Left colon (tissue), 2 donors: ENCODE data around the gene SLC25A45. TPM values are rescaled to one million over a fixed set of nuclear protein-coding genes. Genes with fewer than 3 reads are reported as not detected.
"Not testable (repeated sequence)": the region's sequence is repeated elsewhere in the genome, so short reads cannot be mapped to it uniquely, and the experiment has no call there.

ENCODE experiments used
- ATAC-seq: fragments of 200-7000 bp; cut with Tn5 transposase; one replicate; pipeline ENCODE4 v1.9.1; 2020; ENCODE audit warnings: mild to moderate bottlenecking, moderate library complexity
- DNase-seq, 2 donors: peaks; one replicate each; pipeline ENCODE4 v3.0.0-alpha.2; 2020
- intact Hi-C, 2 donors: fragments of 100-400 bp; cut with DNase I in 1 of 2; cut with micrococcal nuclease in 1 of 2; formaldehyde crosslinking; loops; one replicate each; pipeline versions ENCODE4 v1.11.2 to v1.14.0; 2022; cut with DNase I, micrococcal nuclease
- total RNA-seq, 2 donors: library from RNA; stranded (reverse); fragmentation: NEBNext Ultra II Directional; extraction: Animal tissue kit (Norgen Biotek cat#: 25700); gene quantifications; one replicate each; pipeline ENCODE4 v1.2.1, GENCODE V29; 2021
- donor health status: DM: no; HTN: no; CAD: no.
- donor health status: DM: yes; HTN: yes; CAD: no.

Gene SLC25A45
- total RNA-seq, 2 donors from 2014 or later, result 5.8 to 8.4 TPM

DNA sequence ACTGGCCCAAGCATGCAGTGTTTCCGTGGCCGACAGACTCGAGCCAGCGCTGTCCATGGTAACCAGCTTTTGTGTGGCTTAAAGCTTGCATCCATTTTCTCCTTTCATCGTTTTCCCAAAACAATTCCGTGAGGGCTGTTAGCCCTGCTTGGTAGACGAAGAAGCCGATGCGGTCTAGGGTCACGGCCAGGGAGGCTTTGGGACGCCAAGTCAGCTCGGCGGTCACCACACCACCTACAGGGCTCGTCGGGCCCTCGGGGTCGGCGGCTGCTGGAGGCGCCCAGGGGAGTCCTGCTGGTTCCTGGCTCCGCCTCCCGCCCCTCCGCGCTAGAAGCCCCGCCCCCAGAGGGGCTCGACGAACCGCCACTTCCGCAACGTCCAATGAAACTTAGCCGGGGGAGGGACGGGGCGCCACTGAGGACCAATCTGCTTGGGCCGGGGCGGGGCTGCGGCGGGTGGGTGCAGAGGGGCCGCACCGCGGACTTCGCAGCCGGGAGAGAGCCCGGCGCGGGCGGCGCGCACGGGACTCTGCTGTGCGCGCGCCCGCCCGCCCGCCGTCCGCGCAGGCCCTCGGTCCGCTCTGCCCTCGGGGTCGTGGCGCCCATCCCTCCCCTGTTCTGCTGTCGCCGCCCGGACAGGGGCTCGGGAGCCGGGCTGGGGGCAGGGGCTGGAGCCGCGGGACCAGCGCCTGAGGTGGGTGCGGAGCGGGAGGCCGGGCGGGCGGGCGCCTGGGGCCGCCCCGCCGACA, 28.0 kb downstream of the SLC25A45 start, which contains the start of gene TIGD3:
Gene TIGD3 (plus strand): TSS at position 487 of the 748 bp plus-strand sequence. CDS start 1,058 bp downstream, outside the sequence.
- ATAC-seq (peak; percentile 89), DNase-seq (peak; percentile 97 to 99)
- intact Hi-C loops, result no loop called here

DNA sequence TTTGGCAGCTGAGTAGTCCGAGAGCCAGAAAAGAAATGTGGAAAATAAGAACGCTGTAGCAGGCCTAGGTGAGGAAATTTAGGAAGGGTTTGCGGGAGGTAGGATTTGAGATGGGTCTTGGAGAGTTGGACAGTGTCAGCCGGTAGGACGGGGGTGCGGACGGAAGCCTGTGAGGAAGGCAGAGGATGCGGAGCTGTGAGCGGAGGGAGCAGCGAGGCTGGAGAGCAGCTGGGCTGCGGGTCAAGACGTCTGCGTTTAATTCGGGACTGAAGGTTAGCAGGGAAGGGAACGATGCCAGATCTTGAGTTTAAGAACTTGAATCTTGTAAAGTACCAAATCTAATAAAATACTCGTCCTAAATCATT, 28.6 kb downstream of the SLC25A45 start:
- intact Hi-C loops, result no loop called here
- DNase-seq, result peak in 1 of 2 donors; percentile 36

DNA sequence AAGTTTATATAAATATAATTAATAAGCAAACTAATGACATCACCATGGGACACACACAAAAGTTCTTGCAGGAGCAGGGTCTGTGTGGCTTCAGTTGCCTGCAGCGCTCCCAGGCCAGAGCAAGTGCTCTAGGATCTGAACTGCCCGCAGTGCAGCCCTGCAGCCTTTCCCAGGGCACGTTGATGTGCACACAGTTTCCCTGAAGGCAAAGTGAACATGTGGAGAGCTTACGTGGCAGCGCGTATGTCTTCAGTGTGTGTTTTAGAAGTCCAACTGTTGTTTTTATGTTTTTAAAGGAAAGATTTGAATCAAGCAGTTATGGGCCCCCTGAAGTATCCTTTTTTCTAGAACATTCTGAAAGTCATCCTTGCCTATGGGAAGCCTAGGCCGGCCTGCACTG, 29.1 kb downstream of the SLC25A45 start:
- ATAC-seq (no peak), DNase-seq (no peak)
- intact Hi-C loops, result no loop called here

More for the DNA sequence above, 28.6 kb downstream of the SLC25A45 start:
- ATAC-seq, result peak; percentile 7

DNA sequence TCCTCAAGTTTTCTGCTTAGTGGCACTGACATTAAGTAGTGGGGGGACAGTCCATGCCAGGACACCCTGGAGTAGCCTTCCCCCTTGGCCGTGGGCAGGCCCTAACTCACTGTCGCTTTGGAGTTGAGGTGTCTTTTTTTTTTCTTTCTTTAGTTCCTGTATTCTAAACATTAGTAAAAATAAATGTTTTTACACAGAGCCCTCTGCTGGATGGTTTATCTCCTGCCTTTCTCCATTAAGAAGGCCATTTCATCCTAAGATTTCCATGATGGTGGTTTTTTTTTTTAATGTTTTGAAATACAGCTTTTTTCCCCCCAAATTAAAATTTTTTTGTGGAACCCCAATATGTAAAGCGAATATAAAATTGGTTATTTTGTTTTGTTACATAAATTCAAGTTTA, 29.7 kb downstream of the SLC25A45 start:
- no peak for DNase-seq
- ATAC-seq, result no peak

DNA sequence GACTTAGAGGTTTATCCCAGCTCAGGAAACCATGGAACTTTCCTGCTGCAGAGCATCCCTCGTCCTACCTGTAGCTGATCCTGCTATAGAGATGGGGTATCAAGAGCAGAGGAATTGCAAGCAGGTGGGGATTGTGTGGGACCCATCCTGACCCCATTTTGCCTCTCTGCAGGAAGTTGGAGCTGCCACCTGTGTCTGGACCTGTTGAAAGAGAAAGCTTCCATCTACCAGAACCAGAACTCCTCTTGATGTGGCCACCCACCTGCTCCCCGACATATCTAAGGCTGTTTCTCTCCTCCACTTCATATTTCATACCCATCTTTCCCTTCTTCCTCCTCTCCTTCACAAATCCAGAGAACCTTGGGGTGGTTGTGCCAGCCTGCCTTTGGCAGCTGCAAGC, 30.9 kb downstream of the SLC25A45 start:
- intact Hi-C loops, result no loop called here
- ATAC-seq (no peak), DNase-seq (no peak)

More for the DNA sequence above, 29.7 kb downstream of the SLC25A45 start:
- intact Hi-C loops, result no loop called here

DNA sequence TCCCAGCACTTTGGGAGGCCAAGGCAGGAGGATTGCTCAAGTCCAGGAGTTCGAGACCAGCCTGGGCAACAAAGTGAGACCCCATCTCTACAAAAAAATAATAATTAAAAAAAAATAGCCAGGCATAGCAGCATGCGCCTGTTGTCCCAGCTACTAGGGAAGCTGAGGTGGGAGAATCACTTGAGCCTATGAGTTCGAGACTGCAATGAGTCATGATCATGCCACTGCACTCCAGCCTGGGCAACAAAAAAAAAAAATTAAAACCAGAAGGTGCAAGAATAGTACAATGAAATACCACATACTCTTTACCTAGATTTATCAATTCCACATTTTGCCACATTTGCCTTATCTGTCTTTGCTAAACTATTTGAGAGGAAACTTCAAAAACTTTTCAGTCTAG, 40.6 kb downstream of the SLC25A45 start:
- DNase-seq (no peak), ATAC-seq (no peak)
- intact Hi-C loops, result no loop called here

DNA sequence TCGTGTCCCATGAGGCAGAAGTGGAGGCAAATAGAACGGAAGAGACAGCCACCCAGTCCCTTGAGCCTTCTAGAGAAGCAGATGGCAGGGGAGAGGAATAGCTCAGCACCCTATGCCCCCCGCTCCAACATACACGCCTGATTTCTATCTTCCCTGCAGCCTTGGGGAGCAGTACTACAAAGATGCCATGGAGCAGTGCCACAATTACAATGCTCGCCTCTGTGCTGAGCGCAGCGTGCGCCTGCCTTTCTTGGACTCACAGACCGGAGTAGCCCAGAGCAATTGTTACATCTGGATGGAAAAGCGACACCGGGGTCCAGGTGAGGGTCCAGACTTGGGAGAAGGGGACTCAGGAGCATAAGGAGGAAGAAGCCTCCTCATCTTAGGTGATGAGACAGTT, 42.2 kb downstream of the SLC25A45 start:
- no peak for DNase-seq
- intact Hi-C loops, result no loop called here
- no peak for ATAC-seq

DNA sequence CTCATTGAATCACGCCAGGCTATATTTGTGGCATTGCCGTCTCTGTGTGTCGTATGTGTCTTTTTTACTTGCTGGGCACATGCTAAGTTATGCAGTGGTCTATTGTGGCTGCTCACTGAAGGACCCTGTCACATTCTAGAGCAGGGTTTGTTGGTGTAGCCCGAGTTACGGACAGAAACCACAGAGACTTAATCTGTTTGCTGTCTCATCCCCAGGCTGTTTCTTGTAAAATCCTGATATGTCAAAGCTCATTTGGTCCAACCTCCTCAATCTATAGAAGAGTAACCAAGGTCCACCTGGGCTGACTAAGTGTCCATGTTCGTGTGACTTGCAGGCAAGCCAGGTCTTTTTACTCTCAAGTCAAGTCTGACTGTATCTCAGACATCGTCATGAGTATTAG, 43.8 kb downstream of the SLC25A45 start:
- DNase-seq, result no peak
- no peak for ATAC-seq
- intact Hi-C loops, result no loop called here

DNA sequence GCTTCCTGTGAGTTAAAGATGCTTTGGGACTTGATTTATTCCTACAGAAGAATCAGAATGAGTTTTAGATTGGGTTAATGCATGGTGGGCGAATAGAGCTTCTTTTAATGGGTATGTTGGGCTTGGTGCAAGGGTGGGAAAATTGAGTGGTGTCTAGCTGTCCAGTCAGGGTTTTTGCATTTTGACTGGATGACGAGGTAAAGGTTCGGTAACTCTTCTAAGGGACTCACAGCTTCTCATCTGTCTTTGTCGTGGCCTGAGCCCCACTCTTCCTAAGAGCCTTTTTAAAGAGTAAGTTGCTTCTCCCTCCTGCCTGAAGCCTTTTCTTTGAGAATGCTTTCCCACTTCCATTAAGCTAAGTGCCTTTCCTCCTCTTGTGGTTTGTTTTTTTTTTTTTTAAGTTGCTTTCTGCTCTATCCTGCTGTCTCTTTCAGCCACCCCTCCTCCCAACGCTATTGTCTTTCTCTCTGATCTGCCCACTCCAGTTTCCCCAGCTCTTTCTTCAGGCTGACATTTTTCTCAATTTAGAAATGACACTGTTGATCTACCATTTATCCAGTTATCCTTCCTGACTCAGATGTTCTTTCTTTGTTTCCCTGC, 47.6 kb downstream of the SLC25A45 start:
- intact Hi-C loops, result no loop called here
- ATAC-seq, result no peak
- DNase-seq, result no peak

DNA sequence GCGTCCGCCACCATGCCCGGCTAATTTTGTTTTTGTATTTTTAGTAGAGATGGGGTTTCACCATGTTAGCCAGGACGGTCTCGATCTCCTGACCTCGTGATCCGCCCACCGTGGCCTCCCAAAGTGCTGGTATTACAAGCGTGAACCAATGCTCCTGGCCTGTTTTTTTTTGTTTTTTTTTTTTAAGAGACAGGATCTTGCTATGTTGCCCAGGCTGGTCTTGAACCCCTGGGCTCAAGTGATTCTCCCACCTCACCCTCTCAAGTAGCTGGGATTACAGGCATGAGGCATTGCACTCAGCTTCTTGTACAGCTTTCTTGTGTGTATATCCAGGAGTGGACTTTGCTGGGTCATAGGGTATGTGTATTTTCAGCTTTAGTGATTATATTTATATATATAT, 49.9 kb downstream of the SLC25A45 start:
- ATAC-seq, intact Hi-C loops, DNase-seq: not testable (repeated sequence)

DNA sequence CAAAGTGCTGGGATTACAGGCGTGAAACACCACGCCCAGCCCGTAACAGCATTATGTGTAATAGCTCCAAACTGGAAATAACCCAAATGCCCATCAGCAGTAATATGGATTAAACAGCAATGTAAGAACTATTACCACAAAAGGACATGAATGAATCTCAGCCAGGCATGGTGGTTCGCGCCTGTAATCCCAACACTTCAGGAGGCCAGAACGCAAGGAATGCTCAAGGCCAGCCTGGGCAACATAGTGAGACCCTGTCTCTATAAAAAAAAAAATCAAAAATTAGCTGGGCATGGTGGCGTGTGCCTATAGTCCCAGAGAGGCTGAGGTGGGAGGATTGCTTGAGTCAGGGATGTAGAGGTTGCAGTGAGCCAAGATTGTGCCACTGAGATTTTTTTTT, 51.9 kb downstream of the SLC25A45 start:
- intact Hi-C loops, result no loop called here
- ATAC-seq (no peak), DNase-seq (no peak)

DNA sequence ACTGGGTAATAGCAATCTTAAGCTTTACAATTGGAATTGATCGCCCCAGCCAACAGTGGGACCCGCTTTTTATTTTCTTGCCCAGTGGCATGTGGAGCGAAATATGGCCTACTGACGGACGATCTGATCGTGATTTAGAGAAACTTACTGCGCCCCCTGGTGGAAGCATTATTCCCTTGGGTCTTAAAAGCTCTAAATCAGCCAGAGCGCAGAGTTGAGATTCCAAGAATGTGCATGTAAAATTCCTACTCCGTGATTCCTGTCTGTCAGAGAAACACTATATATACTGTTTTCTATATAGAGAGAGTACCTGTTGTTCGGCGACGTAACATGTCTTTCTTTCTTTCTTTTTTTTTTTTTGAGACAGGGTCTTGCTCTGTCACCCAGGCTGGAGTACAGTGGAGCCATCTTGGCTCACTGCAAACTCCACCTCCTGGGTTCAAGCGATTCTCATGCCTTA, 52.5 kb downstream of the SLC25A45 start:
- peak; percentile 85 to 98 for DNase-seq
- intact Hi-C loops, result loop anchor here (5.0 kb wide), 1 partner anchor 53 kb away; no protein-coding TSS in a partner anchor
- peak; percentile 25 for ATAC-seq

DNA sequence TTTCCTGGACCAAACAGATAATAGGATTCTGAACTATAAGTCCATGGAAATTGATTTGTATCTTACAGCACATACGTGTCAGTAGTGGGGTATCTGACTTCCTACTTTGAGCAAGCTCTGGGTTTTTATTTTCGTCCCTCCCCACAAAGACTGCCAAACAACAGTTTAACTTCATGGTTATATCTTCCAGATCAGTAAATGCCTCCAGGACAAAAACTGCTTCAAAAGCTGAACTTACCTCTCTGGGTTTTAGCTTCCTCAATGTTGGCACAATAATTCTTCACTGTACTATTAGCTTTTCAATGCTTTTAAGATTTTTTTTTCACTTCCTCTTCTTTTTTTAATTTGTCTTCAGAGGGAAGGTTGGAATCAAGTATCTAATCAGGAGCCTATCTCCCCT, 53.0 kb downstream of the SLC25A45 start:
- intact Hi-C loops, result loop anchor here (5.0 kb wide), 1 partner anchor 52 kb away; no protein-coding TSS in a partner anchor
- DNase-seq, result no peak
- ATAC-seq, result no peak

DNA sequence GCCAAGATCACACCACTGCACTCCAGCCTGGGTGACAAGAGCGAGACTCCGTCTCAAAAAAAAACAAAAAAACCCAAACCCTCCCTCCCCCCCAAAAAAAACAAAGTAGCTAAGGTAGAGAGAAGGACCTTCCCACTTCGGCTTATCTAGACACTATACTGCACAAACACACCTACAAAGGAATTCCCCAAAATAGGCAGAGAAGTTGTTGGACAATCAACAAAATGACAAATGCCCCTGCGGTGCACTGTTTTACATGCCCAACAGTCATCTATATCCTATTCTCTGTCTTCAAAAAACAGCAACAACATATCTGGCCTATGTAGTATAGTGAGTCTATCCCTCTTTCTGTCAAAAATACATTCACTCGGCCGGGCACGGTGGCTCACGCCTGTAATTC, 55.4 kb downstream of the SLC25A45 start:
- intact Hi-C loops, result loop anchor here (5.0 kb wide), 1 partner anchor 50 kb away; no protein-coding TSS in a partner anchor
- DNase-seq (no peak), ATAC-seq (no peak)

DNA sequence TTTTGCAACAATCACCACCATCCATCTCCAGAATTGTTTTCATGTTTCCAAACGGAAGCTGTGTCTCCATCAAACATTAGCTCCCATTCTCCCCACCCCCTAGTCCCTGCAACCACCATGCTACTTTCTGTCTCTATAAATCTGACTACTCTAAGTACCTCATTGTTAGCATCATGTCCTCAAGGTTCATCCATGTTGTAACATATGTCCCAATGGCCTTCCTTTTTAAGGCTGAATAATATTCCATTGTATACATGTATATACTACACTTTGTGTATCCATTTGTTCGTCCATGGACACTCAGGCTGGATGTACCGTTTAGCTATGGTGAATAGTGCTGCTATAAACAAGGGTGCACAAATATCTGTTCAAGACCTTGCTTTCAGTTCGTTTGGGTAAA, 57.0 kb downstream of the SLC25A45 start:
- intact Hi-C loops, result loop anchor here (5.0 kb wide), 1 partner anchor 48 kb away; no protein-coding TSS in a partner anchor
- DNase-seq (no peak), ATAC-seq (no peak)

Other genes with a start within 250 kb of the SLC25A45 start
- gene SYVN1, start 248.1 kb downstream of the SLC25A45 start, total RNA-seq, result 10 to 100 TPM; 64.5 to 70.4 TPM
- not detected for gene SPDYC, start 212.4 kb downstream of the SLC25A45 start, total RNA-seq
- gene CAPN1, start 200.7 kb downstream of the SLC25A45 start, total RNA-seq, result 100 to 1,000 TPM; 316 to 367 TPM
- gene POLA2, start 120.7 kb downstream of the SLC25A45 start, total RNA-seq, result 1 to 10 TPM; 4.3 to 9.8 TPM
- gene CDC42EP2, start 67.8 kb downstream of the SLC25A45 start, total RNA-seq, result 10 to 100 TPM; 10.3 to 16.2 TPM
- 10 to 100 TPM; 25.9 to 33.1 TPM for gene DPF2, start 48.8 kb downstream of the SLC25A45 start, total RNA-seq
- under 1 TPM; 0.20 to 0.61 TPM for gene TIGD3, start 27.9 kb downstream of the SLC25A45 start, total RNA-seq
- 10 to 100 TPM; 38.1 to 42.2 TPM for gene FRMD8, start 4.0 kb upstream of the SLC25A45 start, total RNA-seq
- 1,000 to 10,000 TPM in 1 of 2 donors, 100 to 1,000 TPM in 1; 818 to 1,135 TPM for gene NEAT1, start 40.2 kb upstream of the SLC25A45 start, total RNA-seq
- gene MALAT1, start 116.4 kb upstream of the SLC25A45 start, total RNA-seq, result 1,000 to 10,000 TPM; 7,483 to 9,013 TPM
- gene SCYL1, start 142.4 kb upstream of the SLC25A45 start, total RNA-seq, result 10 to 100 TPM; 58.4 to 70.8 TPM
- 10 to 100 TPM; 24.9 to 42.9 TPM for gene LTBP3, start 175.7 kb upstream of the SLC25A45 start, total RNA-seq
- gene ZNRD2, start 187.8 kb upstream of the SLC25A45 start, total RNA-seq, result 10 to 100 TPM; 15.4 to 18.5 TPM
- gene FAM89B, start 189.9 kb upstream of the SLC25A45 start, total RNA-seq, result 10 to 100 TPM; 24.4 to 33.8 TPM
- gene EHBP1L1, start 193.4 kb upstream of the SLC25A45 start, total RNA-seq, result 10 to 100 TPM; 78.7 to 89.7 TPM
- gene KCNK7, start 213.2 kb upstream of the SLC25A45 start, total RNA-seq, result 1 to 10 TPM in 1 of 2 donors, under 1 TPM in 1; 0.40 to 1.3 TPM
- gene MAP3K11, start 231.6 kb upstream of the SLC25A45 start, total RNA-seq, result 100 to 1,000 TPM in 1 of 2 donors, 10 to 100 TPM in 1; 94.7 to 101 TPM
- gene PCNX3, start 233.1 kb upstream of the SLC25A45 start, total RNA-seq, result 10 to 100 TPM; 47.8 to 56.0 TPM